HG02571 (cell line): ENCODE measurements around the gene KRTAP10-11.
"Not testable (repeated sequence)": the region's sequence is repeated elsewhere in the genome, so short reads cannot be mapped to it uniquely, and the experiment has no call there.

Source experiments
- ATAC-seq: cut with Tn5 transposase; IDR thresholded peaks from one replicate; pipeline ENCODE4 v1.9.1; 2021; ENCODE audit warnings: mild to moderate bottlenecking, moderate library complexity; ENCODE audit not compliant: unreplicated experiment

The KRTAP10-11 gene

GRCh38 chr21:44646366-44647221, at the start of gene KRTAP10-11:
Gene KRTAP10-11 (plus strand): TSS chr21:44646414. CDS start chr21:44646459, 45 bp downstream.
- ATAC-seq = not testable (repeated sequence)

GRCh38 chr21:44598061-44598460, 48.2 kb upstream of the KRTAP10-11 start:
- no peak for ATAC-seq

GRCh38 chr21:44599264-44600029, 46.8 kb upstream of the KRTAP10-11 start:
- ATAC-seq = no peak

GRCh38 chr21:44600118-44600978, 45.9 kb upstream of the KRTAP10-11 start, which contains the start of gene KRTAP10-7:
Gene KRTAP10-7 (plus strand): TSS chr21:44600597. CDS start chr21:44600622, 25 bp downstream.
- not testable (repeated sequence) for ATAC-seq

GRCh38 chr21:44601091-44601490, 45.1 kb upstream of the KRTAP10-11 start:
- ATAC-seq = not testable (repeated sequence)

- no peak for ATAC-seq
Measured at GRCh38 chr21:44601596-44602462, 44.4 kb upstream of the KRTAP10-11 start.

GRCh38 chr21:44602463-44602850, 43.8 kb upstream of the KRTAP10-11 start:
- ATAC-seq = no peak

- no peak for ATAC-seq
Measured at GRCh38 chr21:44603109-44603875, 42.9 kb upstream of the KRTAP10-11 start.

GRCh38 chr21:44603911-44604310, 42.3 kb upstream of the KRTAP10-11 start:
- no peak for ATAC-seq

GRCh38 chr21:44606495-44606894, 39.7 kb upstream of the KRTAP10-11 start:
- no peak for ATAC-seq

- ATAC-seq = no peak
Measured at GRCh38 chr21:44609193-44609592, 37.0 kb upstream of the KRTAP10-11 start.

- ATAC-seq = not testable (repeated sequence)
Measured at GRCh38 chr21:44610157-44610843, 35.9 kb upstream of the KRTAP10-11 start.

GRCh38 chr21:44611551-44611950, 34.7 kb upstream of the KRTAP10-11 start:
- ATAC-seq = no peak

- no peak for ATAC-seq
Measured at GRCh38 chr21:44612029-44612486, 34.2 kb upstream of the KRTAP10-11 start, which contains the start of gene KRTAP10-8. Gene KRTAP10-8 (plus strand): TSS chr21:44612079. CDS start chr21:44612101, 22 bp downstream.

GRCh38 chr21:44612669-44613229, 33.5 kb upstream of the KRTAP10-11 start:
- no peak for ATAC-seq

GRCh38 chr21:44613386-44614155, 32.6 kb upstream of the KRTAP10-11 start:
- ATAC-seq = no peak

GRCh38 chr21:44614161-44614631, 32.0 kb upstream of the KRTAP10-11 start:
- no peak for ATAC-seq
